MM.1S (cell line): ENCODE measurements around the gene YTHDF2.

Source experiments
- DNase-seq: peaks from one replicate; pipeline ENCODE4 v3.0.0-alpha.2; 2015
- H2AFZ ChIP-seq: fragments of 300-600 bp; sonication (generic); 2 replicates; pipeline ENCODE4 v1.6.0; 2016; ENCODE audit warnings: antibody characterized with exemption, low read length
- H3F3A ChIP-seq: fragments of 300-600 bp; sonication (generic); 2 replicates; pipeline ENCODE4 v1.6.1; 2016; ENCODE audit warnings: mild to moderate bottlenecking, antibody characterized with exemption, low read length, moderate library complexity, mixed read lengths; ENCODE audit not compliant: insufficient read depth
- H3K27ac ChIP-seq: fragments of 300-600 bp; sonication (generic); 2 replicates; pipeline ENCODE4 v1.5.1; 2016; ENCODE audit warnings: mild to moderate bottlenecking, low read length
- H3K27me3 ChIP-seq: fragments of 300-600 bp; sonication (generic); replicated peaks from 2 replicates; pipeline ENCODE4 v1.6.0; 2016; ENCODE audit warnings: low read length; ENCODE audit not compliant: insufficient read depth
- H3K36me3 ChIP-seq: fragments of 300-600 bp; sonication (generic); replicated peaks from 2 replicates; pipeline ENCODE4 v1.6.1; 2016; ENCODE audit warnings: mild to moderate bottlenecking, low read length, mixed read lengths; ENCODE audit not compliant: insufficient read depth
- H3K4me1 ChIP-seq: fragments of 300-600 bp; sonication (generic); 2 replicates; pipeline ENCODE4 v1.6.1; 2016; ENCODE audit warnings: low read length, mixed read lengths
- H3K4me2 ChIP-seq: fragments of 300-600 bp; sonication (generic); 2 replicates; pipeline ENCODE4 v1.6.0; 2016; ENCODE audit warnings: low read depth, low read length
- H3K4me3 ChIP-seq: fragments of 300-600 bp; sonication (generic); 2 replicates; pipeline ENCODE4 v1.5.1; 2016; ENCODE audit warnings: low read length, mixed read lengths
- H3K79me2 ChIP-seq: fragments of 300-600 bp; sonication (generic); 2 replicates; pipeline ENCODE4 v1.6.1; 2016; ENCODE audit warnings: mixed run types, low read length, mixed read lengths
- H3K9ac ChIP-seq: fragments of 300-600 bp; sonication (generic); 2 replicates; pipeline ENCODE4 v1.6.1; 2016; ENCODE audit warnings: low read length, mixed read lengths
- H3K9me2 ChIP-seq: fragments of 300-600 bp; sonication (generic); replicated peaks from 2 replicates; pipeline ENCODE4 v1.6.1; 2016; ENCODE audit warnings: mild to moderate bottlenecking, low read length, mixed read lengths; ENCODE audit not compliant: insufficient read depth
- H3K9me3 ChIP-seq: fragments of 300-600 bp; sonication (generic); replicated peaks from 2 replicates; pipeline ENCODE4 v1.6.1; 2016; ENCODE audit warnings: mild to moderate bottlenecking, low read length, mixed read lengths; ENCODE audit not compliant: insufficient read depth
- H4K20me1 ChIP-seq: fragments of 300-600 bp; sonication (generic); 2 replicates; pipeline ENCODE4 v1.6.1; 2016; ENCODE audit warnings: mild to moderate bottlenecking, low read length, moderate library complexity, mixed read lengths; ENCODE audit not compliant: insufficient read depth
- EZH2 ChIP-seq: fragments of 300-600 bp; sonication (generic); optimal IDR thresholded peaks from 2 replicates; pipeline ENCODE3; 2017; ENCODE audit warnings: low read depth, mild to moderate bottlenecking, antibody characterized with exemption, low read length, mixed read lengths
- EZH2phosphoT487 ChIP-seq: fragments of 300-600 bp; sonication (generic); IDR thresholded peaks from 2 replicates; pipeline ENCODE4 v1.6.1; 2018; ENCODE audit warnings: antibody characterized with exemption, low read length
- TF ChIP-seq, protein P1 (sequence below): fragments of 300-600 bp; sonication (generic); IDR thresholded peaks from 2 replicates; pipeline ENCODE4 v1.5.1; 2016; ENCODE audit warnings: antibody characterized with exemption, low read length, mixed read lengths

YTHDF2 gene

GRCh38 chr1:28755701-28756100 lies 19.0 kb downstream of the YTHDF2 start:
- no peak overlapping the region for H3K4me2 ChIP-seq

GRCh38 chr1:28756846-28757245 lies 20.1 kb downstream of the YTHDF2 start:
- Histone ChIP-seq H3K36me3 (peaks cover 6% of the 10 kb centered on the region; the same call in 1 of the 2 replicates), H3K9ac (no peak overlapping the region), H2AFZ (no peak overlapping the region), H3K4me3 (no peak overlapping the region), H3K9me2 (no peaks in the 10 kb centered on the region), H3K79me2 (peaks cover 100% of the 10 kb centered on the region), H3K27me3 (no peaks in the 10 kb centered on the region), H4K20me1 (peaks cover 63% of the 10 kb centered on the region), H3K9me3 (no peaks in the 10 kb centered on the region), H3F3A (no peaks in the 10 kb centered on the region), H3K4me2 (no peak overlapping the region), H3K4me1 (no peaks in the 10 kb centered on the region), H3K27ac (no peak overlapping the region)
- DNase-seq = no peak
- TF ChIP-seq, protein P1, sequence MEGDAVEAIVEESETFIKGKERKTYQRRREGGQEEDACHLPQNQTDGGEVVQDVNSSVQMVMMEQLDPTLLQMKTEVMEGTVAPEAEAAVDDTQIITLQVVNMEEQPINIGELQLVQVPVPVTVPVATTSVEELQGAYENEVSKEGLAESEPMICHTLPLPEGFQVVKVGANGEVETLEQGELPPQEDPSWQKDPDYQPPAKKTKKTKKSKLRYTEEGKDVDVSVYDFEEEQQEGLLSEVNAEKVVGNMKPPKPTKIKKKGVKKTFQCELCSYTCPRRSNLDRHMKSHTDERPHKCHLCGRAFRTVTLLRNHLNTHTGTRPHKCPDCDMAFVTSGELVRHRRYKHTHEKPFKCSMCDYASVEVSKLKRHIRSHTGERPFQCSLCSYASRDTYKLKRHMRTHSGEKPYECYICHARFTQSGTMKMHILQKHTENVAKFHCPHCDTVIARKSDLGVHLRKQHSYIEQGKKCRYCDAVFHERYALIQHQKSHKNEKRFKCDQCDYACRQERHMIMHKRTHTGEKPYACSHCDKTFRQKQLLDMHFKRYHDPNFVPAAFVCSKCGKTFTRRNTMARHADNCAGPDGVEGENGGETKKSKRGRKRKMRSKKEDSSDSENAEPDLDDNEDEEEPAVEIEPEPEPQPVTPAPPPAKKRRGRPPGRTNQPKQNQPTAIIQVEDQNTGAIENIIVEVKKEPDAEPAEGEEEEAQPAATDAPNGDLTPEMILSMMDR = peak; percentile 18
- no peak for TF ChIP-seq EZH2
- TF ChIP-seq EZH2phosphoT487 = no peak

More at GRCh38 chr1:28755701-28756100, 19.0 kb downstream of the YTHDF2 start:
- no peaks in the 10 kb centered on the region for H3F3A ChIP-seq
- no peaks in the 10 kb centered on the region for H3K9me2 ChIP-seq
- no peak overlapping the region for H2AFZ ChIP-seq
- peaks cover 6% of the 10 kb centered on the region; the same call in 1 of the 2 replicates for H3K36me3 ChIP-seq
- no peak overlapping the region for H3K9ac ChIP-seq
- H3K4me3 ChIP-seq = no peak overlapping the region
- 0 out of 2 replicates have a peak, but pooled peaks cover 4% of the 10 kb centered on the region for H3K4me1 ChIP-seq
- no peaks in the 10 kb centered on the region for H3K27me3 ChIP-seq
- DNase-seq = no peak
- no peaks in the 10 kb centered on the region for H3K9me3 ChIP-seq
- no peak overlapping the region for H3K27ac ChIP-seq
- TF ChIP-seq, protein P1 = no peak
- TF ChIP-seq EZH2 = no peak
- TF ChIP-seq EZH2phosphoT487 = no peak
- peaks cover 100% of the 10 kb centered on the region for H3K79me2 ChIP-seq
- peaks cover 69% of the 10 kb centered on the region for H4K20me1 ChIP-seq

GRCh38 chr1:28758420-28758819 lies 21.7 kb downstream of the YTHDF2 start:
- H3K9ac ChIP-seq = no peak overlapping the region
- H3K9me3 ChIP-seq = no peaks in the 10 kb centered on the region
- peaks cover 2% of the 10 kb centered on the region; the same call in 1 of the 2 replicates for H3K36me3 ChIP-seq
- H3K27ac ChIP-seq = no peak overlapping the region
- H2AFZ ChIP-seq = no peak overlapping the region
- TF ChIP-seq, protein P1 = no peak
- TF ChIP-seq EZH2 = no peak
- TF ChIP-seq EZH2phosphoT487 = no peak
- peaks cover 57% of the 10 kb centered on the region for H4K20me1 ChIP-seq
- no peaks in the 10 kb centered on the region for H3F3A ChIP-seq
- H3K79me2 ChIP-seq = peaks cover 100% of the 10 kb centered on the region
- no peaks in the 10 kb centered on the region for H3K27me3 ChIP-seq
- no peaks in the 10 kb centered on the region for H3K9me2 ChIP-seq
- no peaks in the 10 kb centered on the region for H3K4me1 ChIP-seq
- no peak overlapping the region for H3K4me2 ChIP-seq
- DNase-seq = no peak
- no peak overlapping the region for H3K4me3 ChIP-seq
